HEK293T (cell line): ENCODE data around the gene LITAFD.

ENCODE experiments used
- CTCF ChIA-PET: fragments of 350-600 bp; formaldehyde crosslinking; extraction: SDS; loops from one replicate; lab custom pipeline; 2021; ENCODE audit warnings: antibody characterized with exemption, inconsistent platforms; lab: Yijun Ruan, JAX
- POLR2A ChIA-PET: fragments of 350-600 bp; formaldehyde crosslinking; extraction: SDS; loops from one replicate; lab custom pipeline; 2020; ENCODE audit warnings: antibody characterized with exemption, inconsistent platforms; lab: Yijun Ruan, JAX
- DNase-seq: peaks from one replicate; pipeline ENCODE4 v3.0.0; 2012; ENCODE audit warnings: mixed read lengths; ENCODE audit errors: extremely low spot score
- ARNT ChIP-seq: fragments of 450-650 bp; IDR thresholded peaks from 2 replicates; pipeline ENCODE4 v1.6.1; 2017; ENCODE audit warnings: mild to moderate bottlenecking
- BHLHE40 ChIP-seq: fragments of 450-650 bp; IDR thresholded peaks from 2 replicates; pipeline ENCODE4 v1.6.1; 2016; ENCODE audit warnings: mild to moderate bottlenecking, moderate library complexity, borderline replicate concordance
- CTBP1 ChIP-seq: fragments of 450-650 bp; IDR thresholded peaks from 2 replicates; pipeline ENCODE4 v1.6.1; 2016; ENCODE audit warnings: borderline replicate concordance
- ELF4 ChIP-seq: fragments of 450-650 bp; IDR thresholded peaks from 2 replicates; pipeline ENCODE4 v1.6.1; 2017; ENCODE audit warnings: antibody characterized with exemption
- FOXA1 ChIP-seq: fragments of 450-650 bp; IDR thresholded peaks from 2 replicates; pipeline ENCODE4 v1.6.1; 2016; ENCODE audit warnings: mild to moderate bottlenecking
- FOXK2 ChIP-seq: fragments of 450-650 bp; IDR thresholded peaks from 2 replicates; pipeline ENCODE4 v1.6.1; 2016; ENCODE audit warnings: mild to moderate bottlenecking
- FOXM1 ChIP-seq: fragments of 450-650 bp; IDR thresholded peaks from 2 replicates; pipeline ENCODE4 v1.6.1; 2017; ENCODE audit warnings: mild to moderate bottlenecking, borderline replicate concordance
- HDGF ChIP-seq: fragments of 450-650 bp; IDR thresholded peaks from 2 replicates; pipeline ENCODE4 v1.6.1; 2017; ENCODE audit warnings: antibody characterized with exemption, borderline replicate concordance
- L3MBTL2 ChIP-seq: fragments of 450-650 bp; conservative IDR thresholded peaks from 2 replicates; pipeline ENCODE4 v1.6.1; 2016; ENCODE audit warnings: mild to moderate bottlenecking
- LEF1 ChIP-seq: fragments of 450-650 bp; IDR thresholded peaks from 2 replicates; pipeline ENCODE4 v1.6.1; 2017; ENCODE audit warnings: mild to moderate bottlenecking, borderline replicate concordance
- NFRKB ChIP-seq: fragments of 450-650 bp; IDR thresholded peaks from 2 replicates; pipeline ENCODE4 v1.6.1; 2016; ENCODE audit warnings: mild to moderate bottlenecking, moderate library complexity
- PKNOX1 ChIP-seq: fragments of 450-650 bp; IDR thresholded peaks from 2 replicates; pipeline ENCODE4 v1.6.1; 2016
- SP1 ChIP-seq: fragments of 450-650 bp; IDR thresholded peaks from 2 replicates; pipeline ENCODE4 v1.6.1; 2017
- SUZ12 ChIP-seq: fragments of 450-650 bp; IDR thresholded peaks from 2 replicates; pipeline ENCODE4 v1.6.1; 2016; ENCODE audit warnings: mild to moderate bottlenecking
- TARDBP ChIP-seq: fragments of 450-650 bp; IDR thresholded peaks from 2 replicates; pipeline ENCODE4 v1.6.1; 2016
- ZNF384 ChIP-seq: fragments of 450-650 bp; IDR thresholded peaks from 2 replicates; pipeline ENCODE4 v1.6.1; 2016

LITAFD gene

GRCh38 chr16:8878523-8878911 is 3.6 kb upstream of the LITAFD start:
- ChIA-PET POLR2A (interaction anchor here (1.7 kb wide), 1 partner anchor 10 kb away, joined by 5 read pairs; the partner anchor contains the start of gene CARHSP1), CTCF (no interaction called here)
- no peak for DNase-seq
- TF ChIP-seq SUZ12 (no peak), HDGF (no peak), SP1 (no peak), TARDBP (no peak), L3MBTL2 (no peak), NFRKB (no peak), BHLHE40 (no peak), FOXM1 (no peak), ELF4 (no peak), PKNOX1 (no peak), CTBP1 (no peak), ARNT (no peak), FOXA1 (no peak), FOXK2 (no peak), ZNF384 (no peak), LEF1 (no peak)

GRCh38 chr16:8880839-8881510 is 1.2 kb upstream of the LITAFD start:
- ChIA-PET CTCF (interaction anchor here (0.6 to 1.3 kb wide), 5 partner anchors 11 to 254 kb away, joined by 3 read pairs; partner anchors contain the start of gene CARHSP1), POLR2A (no interaction called here)
- no peak for TF ChIP-seq LEF1
- no peak for TF ChIP-seq FOXA1
- no peak for TF ChIP-seq ZNF384
- TF ChIP-seq BHLHE40 = no peak
- no peak for TF ChIP-seq FOXK2
- no peak for TF ChIP-seq SUZ12
- no peak for TF ChIP-seq HDGF
- DNase-seq = no peak

GRCh38 chr16:8882725-8883377 is 700 bp downstream of the LITAFD start:
- POLR2A ChIA-PET = interaction anchor here (1.1 kb wide), 1 partner anchor 14 kb away, joined by 3 read pairs; the partner anchor contains the start of gene CARHSP1
- TF ChIP-seq BHLHE40 (no peak), TARDBP (no peak), FOXM1 (no peak), CTBP1 (no peak)
- DNase-seq = no peak
- CTCF ChIA-PET = no interaction called here

GRCh38 chr16:8885674-8886592 is 3.8 kb downstream of the LITAFD start:
- ChIA-PET POLR2A (interaction anchor here (1.2 kb wide), 1 partner anchor 17 kb away, joined by 4 read pairs; the partner anchor contains the start of gene CARHSP1), CTCF (no interaction called here)
- no peak for TF ChIP-seq L3MBTL2
- no peak for TF ChIP-seq BHLHE40
- TF ChIP-seq ZNF384 = no peak
- TF ChIP-seq CTBP1 = no peak
- no peak for TF ChIP-seq FOXA1
- no peak for TF ChIP-seq HDGF
- TF ChIP-seq PKNOX1 = no peak
- no peak for DNase-seq

- POLR2A ChIA-PET = interaction anchor here (1.2 kb wide), 1 partner anchor 18 kb away, joined by 4 read pairs; the partner anchor contains the start of gene CARHSP1
- DNase-seq = no peak
Observed at GRCh38 chr16:8886593-8887430, 4.7 kb downstream of the LITAFD start.

More at GRCh38 chr16:8886593-8887430, 4.7 kb downstream of the LITAFD start:
- CTCF ChIA-PET = no interaction called here
- TF ChIP-seq NFRKB (no peak), CTBP1 (no peak), FOXA1 (no peak), SUZ12 (no peak), ARNT (no peak), LEF1 (no peak), HDGF (no peak), TARDBP (no peak), ZNF384 (no peak), L3MBTL2 (no peak), FOXK2 (no peak)
